HepG2 (cell line): ENCODE results near the gene SYTL1. TPM values are rescaled to one million over a fixed set of nuclear protein-coding genes. Genes with fewer than 3 reads are reported as not detected.
A peak's percentile ranks its signal among the peaks of the same experiment; 100 is the strongest.

ENCODE experiments used
- EHMT2 ChIP-seq: fragments of 200-600 bp; sonication (generic); IDR thresholded peaks from 2 replicates; pipeline ENCODE4 v1.7.0; 2017; ENCODE audit warnings: antibody characterized with exemption, low read depth, low read length, borderline replicate concordance
- ELF1 ChIP-seq: sonication (generic); formaldehyde crosslinking; IDR thresholded peaks from 2 replicates; pipeline ENCODE4 v1.4.0; 2020; ENCODE audit warnings: missing genetic modification reagents
- FOXK1 ChIP-seq: sonication (generic); formaldehyde crosslinking; IDR thresholded peaks from 2 replicates; pipeline ENCODE4 v1.4.0; 2020; ENCODE audit warnings: low read depth, missing genetic modification reagents, borderline replicate concordance
- GATAD1 ChIP-seq: IDR thresholded peaks from 2 replicates; pipeline ENCODE4 v1.6.1; 2016; ENCODE audit warnings: missing genetic modification reagents, missing compliant biosample characterization
- HDAC2 ChIP-seq: sonication (generic); formaldehyde crosslinking; IDR thresholded peaks from 2 replicates; pipeline ENCODE4 v1.4.0; 2020; ENCODE audit warnings: missing genetic modification reagents
- HNF4A ChIP-seq: sonication (generic); formaldehyde crosslinking; IDR thresholded peaks from 2 replicates; pipeline ENCODE4 v1.4.0; 2020; ENCODE audit warnings: missing genetic modification reagents
- MEF2D ChIP-seq: sonication (generic); formaldehyde crosslinking; IDR thresholded peaks from 2 replicates; pipeline ENCODE4 v1.5.1; 2020; ENCODE audit warnings: mild to moderate bottlenecking, missing genetic modification reagents
- NFKB2 ChIP-seq: sonication (generic); formaldehyde crosslinking; IDR thresholded peaks from 2 replicates; pipeline ENCODE4 v1.4.0; 2020; ENCODE audit warnings: missing genetic modification reagents, borderline replicate concordance
- NR2F2 ChIP-seq: IDR thresholded peaks from 2 replicates; pipeline ENCODE4 v1.6.1; 2012; ENCODE audit warnings: low read depth, inconsistent platforms, borderline replicate concordance
- PAX8 ChIP-seq: sonication (generic); formaldehyde crosslinking; IDR thresholded peaks from 2 replicates; pipeline ENCODE4 v1.8.0; 2022; ENCODE audit warnings: mild to moderate bottlenecking, missing genetic modification reagents, borderline replicate concordance
- ZFY ChIP-seq: sonication (generic); formaldehyde crosslinking; IDR thresholded peaks from 2 replicates; pipeline ENCODE4 v1.4.0; 2020; ENCODE audit warnings: missing genetic modification reagents
- ZMAT3 ChIP-seq: sonication (generic); formaldehyde crosslinking; conservative IDR thresholded peaks from 2 replicates; pipeline ENCODE4 v1.7.0; 2021; ENCODE audit warnings: missing genetic modification reagents
- ZNF121 ChIP-seq: sonication (generic); formaldehyde crosslinking; IDR thresholded peaks from 2 replicates; pipeline ENCODE4 v1.5.0; 2020; ENCODE audit warnings: mild to moderate bottlenecking, missing genetic modification reagents
- ZNF468 ChIP-seq: sonication (generic); formaldehyde crosslinking; IDR thresholded peaks from 2 replicates; pipeline ENCODE4 v1.8.0; 2022; ENCODE audit warnings: mild to moderate bottlenecking, moderate library complexity, missing genetic modification reagents
- ZNF557 ChIP-seq: sonication (generic); formaldehyde crosslinking; IDR thresholded peaks from 2 replicates; pipeline ENCODE4 v1.4.0; 2020; ENCODE audit warnings: missing genetic modification reagents
- ZNF660 ChIP-seq: sonication (generic); formaldehyde crosslinking; IDR thresholded peaks from 2 replicates; pipeline ENCODE4 v1.5.1; 2020; ENCODE audit warnings: mild to moderate bottlenecking, low read depth, missing genetic modification reagents, borderline replicate concordance
- ZNF746 ChIP-seq: sonication (generic); formaldehyde crosslinking; IDR thresholded peaks from 2 replicates; pipeline ENCODE4 v1.8.0; 2022; ENCODE audit warnings: mild to moderate bottlenecking, missing genetic modification reagents
- ZNF780A ChIP-seq: sonication (generic); formaldehyde crosslinking; IDR thresholded peaks from 2 replicates; pipeline ENCODE4 v1.8.0; 2022; ENCODE audit warnings: mild to moderate bottlenecking, missing genetic modification reagents, moderate library complexity
- ZNF841 ChIP-seq: sonication (generic); formaldehyde crosslinking; IDR thresholded peaks from 2 replicates; pipeline ENCODE4 v1.8.1; 2023; ENCODE audit warnings: missing genetic modification reagents, borderline replicate concordance
- polyA plus RNA-seq, 8 experiments: library from polyadenylated mRNA; depleted of rRNA in 3 of 8; stranded (reverse) in 7 of 8; unstranded in 1 of 8; fragments of >200 nt; fragmentation: Illumina TruSeq in 4 of 8; extraction: Trizol in 4 of 8; gene quantifications; 2 replicates each; pipeline versions ENCODE4 v1.2.1 to v1.2.3, GENCODE V29; 2011 to 2016; ENCODE audit warnings: low read depth in 4 of 8, missing spikeins in 1 of 8, mixed read lengths in 1 of 8; ENCODE audit not compliant: insufficient read depth in 1 of 8
- total RNA-seq, 5 experiments: library from RNA; depleted of rRNA; stranded (reverse); fragments of >200 nt; fragmentation: Illumina TruSeq; extraction: Trizol; gene quantifications; 2 replicates each; pipeline ENCODE4 v1.2.3, GENCODE V29; 2016; ENCODE audit warnings: low read depth in 1 of 5
- TF ChIP-seq, protein P1 (sequence below): sonication (generic); formaldehyde crosslinking; IDR thresholded peaks from 2 replicates; pipeline ENCODE4 v1.5.0; 2020; ENCODE audit warnings: mild to moderate bottlenecking, missing genetic modification reagents, moderate library complexity
- TF ChIP-seq, protein P2 (sequence below): IDR thresholded peaks from 2 replicates; pipeline ENCODE4 v1.6.1; 2012; ENCODE audit warnings: low read depth, low read length, improper control_type of control experiment
- TF ChIP-seq, protein P3 (sequence below): sonication (generic); formaldehyde crosslinking; IDR thresholded peaks from 2 replicates; pipeline ENCODE4 v1.5.1; 2020; ENCODE audit warnings: missing genetic modification reagents, mild to moderate bottlenecking, borderline replicate concordance

Gene SYTL1
- total and polyA plus RNA-seq, 2 of the 13 experiments (the other 11 are each of a cell fraction or from before 2014, with no cell fraction given) = 11.1 to 17.8 TPM

DNA sequence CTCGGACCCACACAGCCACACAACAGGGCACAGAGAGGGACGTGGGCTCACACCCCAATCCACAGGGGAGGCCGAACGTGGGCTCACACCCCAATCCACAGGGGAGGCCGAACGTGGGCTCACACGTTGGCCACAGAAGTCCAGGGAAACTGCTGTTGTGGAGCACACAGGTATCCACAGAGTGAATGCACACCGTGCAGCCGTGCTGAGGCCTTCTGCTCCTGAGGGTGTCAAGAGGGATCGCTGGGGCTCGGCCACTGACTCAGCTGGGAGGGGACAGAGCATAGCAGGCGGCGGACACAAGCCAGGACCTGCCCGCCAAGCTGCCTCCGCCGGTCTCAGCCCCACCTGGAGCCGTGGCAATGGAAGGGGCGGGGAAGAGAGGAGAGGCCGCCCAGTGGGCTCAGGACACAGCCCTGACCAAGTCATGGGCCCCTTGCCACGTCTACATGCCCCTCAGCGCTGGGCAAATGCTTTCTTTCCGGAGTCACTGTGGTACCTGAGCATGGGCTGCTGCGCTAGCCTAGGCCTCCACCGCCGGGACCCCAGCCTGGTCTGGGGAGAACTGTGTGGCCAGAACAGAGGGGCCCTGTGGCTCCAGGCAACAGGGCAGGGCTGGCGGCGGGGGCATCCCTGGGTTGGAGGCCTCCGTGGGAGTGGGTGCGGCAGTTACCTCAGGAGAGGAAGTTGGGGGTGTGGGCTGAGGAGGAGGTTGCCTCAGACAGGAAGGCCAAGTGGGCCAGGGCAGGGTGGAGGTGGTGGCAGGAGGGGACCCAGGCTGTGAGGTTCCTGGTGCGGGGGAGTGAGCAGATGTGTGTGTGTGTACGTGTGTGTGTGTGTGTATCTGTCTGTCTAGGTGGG is 1.2 kb downstream of the SYTL1 start (continued):
- TF ChIP-seq ZFY (CRISPR knock-in tag) = peak; percentile 80
- no peak for TF ChIP-seq ZNF746
- no peak for TF ChIP-seq EHMT2
- TF ChIP-seq MEF2D (CRISPR knock-in tag) = no peak
- no peak for TF ChIP-seq NR2F2
- peak; percentile 59 for TF ChIP-seq ZMAT3 (CRISPR knock-in tag)
- 0 out of 2 replicates have a peak, but pooled peaks have one; percentile 55 for TF ChIP-seq ZNF557 (CRISPR knock-in tag)
- TF ChIP-seq GATAD1 (CRISPR knock-in tag) = 0 out of 2 replicates have a peak, but pooled peaks have one; percentile 24
- TF ChIP-seq, protein P1, sequence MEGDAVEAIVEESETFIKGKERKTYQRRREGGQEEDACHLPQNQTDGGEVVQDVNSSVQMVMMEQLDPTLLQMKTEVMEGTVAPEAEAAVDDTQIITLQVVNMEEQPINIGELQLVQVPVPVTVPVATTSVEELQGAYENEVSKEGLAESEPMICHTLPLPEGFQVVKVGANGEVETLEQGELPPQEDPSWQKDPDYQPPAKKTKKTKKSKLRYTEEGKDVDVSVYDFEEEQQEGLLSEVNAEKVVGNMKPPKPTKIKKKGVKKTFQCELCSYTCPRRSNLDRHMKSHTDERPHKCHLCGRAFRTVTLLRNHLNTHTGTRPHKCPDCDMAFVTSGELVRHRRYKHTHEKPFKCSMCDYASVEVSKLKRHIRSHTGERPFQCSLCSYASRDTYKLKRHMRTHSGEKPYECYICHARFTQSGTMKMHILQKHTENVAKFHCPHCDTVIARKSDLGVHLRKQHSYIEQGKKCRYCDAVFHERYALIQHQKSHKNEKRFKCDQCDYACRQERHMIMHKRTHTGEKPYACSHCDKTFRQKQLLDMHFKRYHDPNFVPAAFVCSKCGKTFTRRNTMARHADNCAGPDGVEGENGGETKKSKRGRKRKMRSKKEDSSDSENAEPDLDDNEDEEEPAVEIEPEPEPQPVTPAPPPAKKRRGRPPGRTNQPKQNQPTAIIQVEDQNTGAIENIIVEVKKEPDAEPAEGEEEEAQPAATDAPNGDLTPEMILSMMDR (CRISPR knock-in tag) = no peak
- TF ChIP-seq ELF1 (CRISPR knock-in tag) = no peak; the same call in 1 of the 2 replicates
- no peak for TF ChIP-seq HNF4A (CRISPR knock-in tag)
- TF ChIP-seq NFKB2 = peak; percentile 29; the same call in 1 of the 2 replicates
- no peak for TF ChIP-seq ZNF121
- TF ChIP-seq FOXK1 = no peak
- no peak for TF ChIP-seq ZNF660 (CRISPR knock-in tag)
- TF ChIP-seq HDAC2 (CRISPR knock-in tag) = peak; percentile 32; the same call in 1 of the 2 replicates
- no peak for TF ChIP-seq ZNF841 (CRISPR knock-in tag)
- TF ChIP-seq PAX8 (CRISPR knock-in tag) = no peak
- no peak; the same call in 1 of the 2 replicates for TF ChIP-seq ZNF468 (CRISPR knock-in tag)
- TF ChIP-seq, protein P2, sequence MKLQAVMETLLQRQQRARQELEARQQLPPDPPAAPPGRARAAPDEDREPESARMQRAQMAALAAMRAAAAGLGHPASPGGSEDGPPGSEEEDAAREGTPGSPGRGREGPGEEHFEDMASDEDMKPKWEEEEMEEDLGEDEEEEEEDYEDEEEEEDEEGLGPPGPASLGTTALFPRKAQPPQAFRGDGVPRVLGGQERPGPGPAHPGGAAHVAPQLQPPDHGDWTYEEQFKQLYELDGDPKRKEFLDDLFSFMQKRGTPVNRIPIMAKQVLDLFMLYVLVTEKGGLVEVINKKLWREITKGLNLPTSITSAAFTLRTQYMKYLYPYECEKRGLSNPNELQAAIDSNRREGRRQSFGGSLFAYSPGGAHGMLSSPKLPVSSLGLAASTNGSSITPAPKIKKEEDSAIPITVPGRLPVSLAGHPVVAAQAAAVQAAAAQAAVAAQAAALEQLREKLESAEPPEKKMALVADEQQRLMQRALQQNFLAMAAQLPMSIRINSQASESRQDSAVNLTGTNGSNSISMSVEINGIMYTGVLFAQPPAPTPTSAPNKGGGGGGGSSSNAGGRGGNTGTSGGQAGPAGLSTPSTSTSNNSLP = no peak
- no peak for TF ChIP-seq ZNF780A
- TF ChIP-seq, protein P3, sequence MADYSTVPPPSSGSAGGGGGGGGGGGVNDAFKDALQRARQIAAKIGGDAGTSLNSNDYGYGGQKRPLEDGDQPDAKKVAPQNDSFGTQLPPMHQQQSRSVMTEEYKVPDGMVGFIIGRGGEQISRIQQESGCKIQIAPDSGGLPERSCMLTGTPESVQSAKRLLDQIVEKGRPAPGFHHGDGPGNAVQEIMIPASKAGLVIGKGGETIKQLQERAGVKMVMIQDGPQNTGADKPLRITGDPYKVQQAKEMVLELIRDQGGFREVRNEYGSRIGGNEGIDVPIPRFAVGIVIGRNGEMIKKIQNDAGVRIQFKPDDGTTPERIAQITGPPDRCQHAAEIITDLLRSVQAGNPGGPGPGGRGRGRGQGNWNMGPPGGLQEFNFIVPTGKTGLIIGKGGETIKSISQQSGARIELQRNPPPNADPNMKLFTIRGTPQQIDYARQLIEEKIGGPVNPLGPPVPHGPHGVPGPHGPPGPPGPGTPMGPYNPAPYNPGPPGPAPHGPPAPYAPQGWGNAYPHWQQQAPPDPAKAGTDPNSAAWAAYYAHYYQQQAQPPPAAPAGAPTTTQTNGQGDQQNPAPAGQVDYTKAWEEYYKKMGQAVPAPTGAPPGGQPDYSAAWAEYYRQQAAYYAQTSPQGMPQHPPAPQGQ (CRISPR knock-in tag) = no peak
